HG03439 (cell line): Measurements from ENCODE around the gene AKT3.
A peak's percentile ranks its signal among the peaks of the same experiment; 100 is the strongest.
"Not testable (repeated sequence)": the region's sequence is repeated elsewhere in the genome, so short reads cannot be mapped to it uniquely, and the experiment has no call there.

Experiments
- ATAC-seq: cut with Tn5 transposase; IDR thresholded peaks from one replicate; pipeline ENCODE4 v1.9.1; 2021; ENCODE audit warnings: mild to moderate bottlenecking, moderate library complexity; ENCODE audit not compliant: unreplicated experiment

Gene AKT3

GRCh38 chr1:243850202-243850451 lies at the start of gene AKT3:
Gene AKT3, minus strand, starts transcription at chr1:243850243. Its CDS starts 7,073 bp downstream, at chr1:243843170.
- ATAC-seq, result peak; percentile 63

GRCh38 chr1:243898278-243898677 lies 48.2 kb upstream of the AKT3 start:
- ATAC-seq, result no peak

- no peak for ATAC-seq
Observed at GRCh38 chr1:243896313-243896712, 46.3 kb upstream of the AKT3 start.

GRCh38 chr1:243892456-243892855 lies 42.4 kb upstream of the AKT3 start:
- no peak for ATAC-seq

GRCh38 chr1:243890576-243890975 lies 40.5 kb upstream of the AKT3 start:
- no peak for ATAC-seq

GRCh38 chr1:243885806-243886205 lies 35.8 kb upstream of the AKT3 start:
- no peak for ATAC-seq

GRCh38 chr1:243884603-243885002 lies 34.6 kb upstream of the AKT3 start:
- no peak for ATAC-seq

- ATAC-seq, result no peak
Observed at GRCh38 chr1:243883551-243883950, 33.5 kb upstream of the AKT3 start.

- no peak for ATAC-seq
Observed at GRCh38 chr1:243882276-243882675, 32.2 kb upstream of the AKT3 start.

GRCh38 chr1:243877058-243877457 lies 27.0 kb upstream of the AKT3 start:
- ATAC-seq, result not testable (repeated sequence)

GRCh38 chr1:243855616-243856318 lies 5.7 kb upstream of the AKT3 start:
- ATAC-seq, result no peak

GRCh38 chr1:243851765-243852164 lies 1.7 kb upstream of the AKT3 start:
- ATAC-seq, result no peak

- ATAC-seq, result no peak
Observed at GRCh38 chr1:243851257-243851756, 1.3 kb upstream of the AKT3 start.

GRCh38 chr1:243850452-243851256 lies 611 bp upstream of the AKT3 start:
- ATAC-seq, result peak; percentile 49

GRCh38 chr1:243849421-243850201 lies 432 bp downstream of the AKT3 start:
- ATAC-seq, result peak; percentile 12

- ATAC-seq, result no peak
Observed at GRCh38 chr1:243848858-243849420, 1.1 kb downstream of the AKT3 start.

- no peak for ATAC-seq
Observed at GRCh38 chr1:243848165-243848857, 1.7 kb downstream of the AKT3 start.

GRCh38 chr1:243846761-243847160 lies 3.3 kb downstream of the AKT3 start:
- no peak for ATAC-seq

GRCh38 chr1:243845888-243846287 lies 4.2 kb downstream of the AKT3 start:
- ATAC-seq, result no peak

GRCh38 chr1:243844186-243844585 lies 5.9 kb downstream of the AKT3 start:
- no peak for ATAC-seq
